CD14-positive monocyte (primary cell): ENCODE results near the gene WDR86. TPM values are rescaled to one million over a fixed set of nuclear protein-coding genes. Genes with fewer than 3 reads are reported as not detected.

ENCODE experiments used
- DNase-seq, 3 donors: peaks; one replicate each; pipeline ENCODE4 v3.0.0-alpha.2; 2011 to 2022
- H2AFZ ChIP-seq: 2 replicates; pipeline ENCODE4 v1.6.0; 2012; ENCODE audit warnings: mild to moderate bottlenecking, low read depth, low read length, inconsistent platforms; ENCODE audit not compliant: insufficient read depth, poor library complexity, severe bottlenecking
- H3K27ac ChIP-seq, 2 donors: 1 replicate in 1 of 2; 2 replicates in 1 of 2; pipeline ENCODE4 v1.5.1; 2012 to 2013; ENCODE audit warnings: low read length in 2 of 2, control low read depth in 1 of 2, inconsistent platforms in 1 of 2, low read depth in 1 of 2, mild to moderate bottlenecking in 1 of 2
- H3K27me3 ChIP-seq, 2 donors: one replicate each; pipeline versions ENCODE4 v1.6.0 to v1.6.1; 2011 to 2013; ENCODE audit warnings: low read length in 2 of 2; ENCODE audit not compliant: control insufficient read depth in 2 of 2, insufficient read depth in 2 of 2
- H3K36me3 ChIP-seq, 2 donors: replicated peaks in 1 of 2; 1 replicate in 1 of 2; 2 replicates in 1 of 2; pipeline versions ENCODE4 v1.5.1 to v1.6.1; 2012 to 2013; ENCODE audit warnings: low read length in 2 of 2, control low read depth in 1 of 2, inconsistent platforms in 1 of 2, mild to moderate bottlenecking in 1 of 2; ENCODE audit not compliant: insufficient read depth in 2 of 2, control insufficient read depth in 1 of 2
- H3K4me1 ChIP-seq, 2 donors: 1 replicate in 1 of 2; 2 replicates in 1 of 2; pipeline versions ENCODE4 v1.5.1 to v1.6.1; 2012 to 2013; ENCODE audit warnings: low read length in 2 of 2, control low read depth in 1 of 2, inconsistent platforms in 1 of 2, mild to moderate bottlenecking in 1 of 2, moderate library complexity in 1 of 2; ENCODE audit not compliant: insufficient read depth in 2 of 2, control insufficient read depth in 1 of 2
- H3K4me2 ChIP-seq: replicated peaks from 2 replicates; pipeline ENCODE3; 2012; ENCODE audit warnings: low read length, moderate library complexity, mild to moderate bottlenecking; ENCODE audit not compliant: poor library complexity, severe bottlenecking; ENCODE audit errors: extremely low read depth
- H3K4me3 ChIP-seq, 3 experiments: fragments of 200-600 bp in 1 of 3; sonication (generic) in 1 of 3; replicated peaks in 1 of 3; 1 replicate in 2 of 3; 2 replicates in 1 of 3; pipeline ENCODE4 v1.5.1; 2011 to 2013; ENCODE audit warnings: low read length in 3 of 3, mild to moderate bottlenecking in 3 of 3, control low read depth in 2 of 3, low read depth in 2 of 3, inconsistent platforms in 1 of 3, moderate library complexity in 1 of 3
- H3K79me2 ChIP-seq: 2 replicates; pipeline ENCODE4 v1.6.0; 2012; ENCODE audit warnings: mild to moderate bottlenecking, control low read depth, inconsistent platforms, low read length, moderate library complexity; ENCODE audit not compliant: insufficient read depth
- H3K9ac ChIP-seq: 2 replicates; pipeline ENCODE4 v1.6.0; 2017; ENCODE audit warnings: low read length, mild to moderate bottlenecking; ENCODE audit not compliant: insufficient read depth, poor library complexity, severe bottlenecking
- H3K9me3 ChIP-seq, 2 donors: replicated peaks in 1 of 2; 1 replicate in 1 of 2; 2 replicates in 1 of 2; pipeline versions ENCODE4 v1.5.1 to v1.6.1; 2012 to 2013; ENCODE audit warnings: low read length in 2 of 2, control low read depth in 1 of 2; ENCODE audit not compliant: control insufficient read depth in 1 of 2, insufficient read depth in 1 of 2
- H4K20me1 ChIP-seq: 2 replicates; pipeline ENCODE4 v1.6.0; 2012; ENCODE audit warnings: mild to moderate bottlenecking, low read length, control low read depth, moderate library complexity; ENCODE audit not compliant: insufficient read depth
- H3K27ac Mint-ChIP-seq, 7 donors: one replicate each; pipeline ENCODE4 v1.8.0; 2020; ENCODE audit warnings: mild to moderate bottlenecking in 7 of 7, mixed read lengths in 7 of 7, moderate library complexity in 6 of 7, inconsistent platforms in 2 of 7
- H3K27me3 Mint-ChIP-seq, 3 donors: one replicate each; pipeline ENCODE4 v1.8.0; 2021 to 2022; ENCODE audit warnings: low read depth in 3 of 3, mild to moderate bottlenecking in 3 of 3, mixed read lengths in 3 of 3, moderate library complexity in 3 of 3, inconsistent platforms in 1 of 3
- H3K36me3 Mint-ChIP-seq, 2 donors: one replicate each; pipeline ENCODE4 v1.8.0; 2020; ENCODE audit warnings: mixed read lengths in 2 of 2, inconsistent platforms in 1 of 2, mild to moderate bottlenecking in 1 of 2
- H3K4me1 Mint-ChIP-seq: one replicate; pipeline ENCODE4 v1.8.0; 2020; ENCODE audit warnings: mild to moderate bottlenecking, mixed read lengths
- H3K4me3 Mint-ChIP-seq, 2 donors: one replicate each; pipeline ENCODE4 v1.8.0; 2020; ENCODE audit warnings: mild to moderate bottlenecking in 2 of 2, mixed read lengths in 2 of 2, moderate library complexity in 1 of 2
- H3K9me3 Mint-ChIP-seq, 7 donors: one replicate each; pipeline ENCODE4 v1.8.0; 2020 to 2022; ENCODE audit warnings: mixed read lengths in 7 of 7, mild to moderate bottlenecking in 6 of 7, moderate library complexity in 6 of 7, inconsistent platforms in 2 of 7
- WGBS: methylation state at CpG from one replicate; pipeline ENCODE4 v1.1.5; 2013; ENCODE audit warnings: missing lambda C conversion rate; ENCODE audit not compliant: insufficient coverage; 5-methylcytosine and 5-hydroxymethylcytosine counted together
- intact Hi-C, 2 donors: fragments of 100-400 bp; cut with micrococcal nuclease; formaldehyde crosslinking; loops; one replicate each; pipeline versions ENCODE4 v1.15.0 to v1.15.1; 2023
- polyA plus RNA-seq, 3 donors: library from polyadenylated mRNA; depleted of rRNA in 1 of 3; unstranded in 2 of 3; stranded (reverse) in 1 of 3; fragments of 300-500 nt in 2 of 3; fragments of >200 nt in 1 of 3; fragmentation: Illumina TruSeq in 2 of 3; gene quantifications; 1 replicate in 2 of 3; 2 replicates in 1 of 3; pipeline ENCODE4 v1.2.3, GENCODE V29; 2012 to 2021
- TF ChIP-seq, protein P1 (sequence below): fragments of 200-600 bp; IDR thresholded peaks from one replicate; pipeline ENCODE4 v1.8.0; 2022; ENCODE audit warnings: antibody characterized with exemption, mild to moderate bottlenecking

WDR86 gene
- polyA plus RNA-seq, 3 donors = 0.11 to 0.30 (median 0.24) TPM

DNA sequence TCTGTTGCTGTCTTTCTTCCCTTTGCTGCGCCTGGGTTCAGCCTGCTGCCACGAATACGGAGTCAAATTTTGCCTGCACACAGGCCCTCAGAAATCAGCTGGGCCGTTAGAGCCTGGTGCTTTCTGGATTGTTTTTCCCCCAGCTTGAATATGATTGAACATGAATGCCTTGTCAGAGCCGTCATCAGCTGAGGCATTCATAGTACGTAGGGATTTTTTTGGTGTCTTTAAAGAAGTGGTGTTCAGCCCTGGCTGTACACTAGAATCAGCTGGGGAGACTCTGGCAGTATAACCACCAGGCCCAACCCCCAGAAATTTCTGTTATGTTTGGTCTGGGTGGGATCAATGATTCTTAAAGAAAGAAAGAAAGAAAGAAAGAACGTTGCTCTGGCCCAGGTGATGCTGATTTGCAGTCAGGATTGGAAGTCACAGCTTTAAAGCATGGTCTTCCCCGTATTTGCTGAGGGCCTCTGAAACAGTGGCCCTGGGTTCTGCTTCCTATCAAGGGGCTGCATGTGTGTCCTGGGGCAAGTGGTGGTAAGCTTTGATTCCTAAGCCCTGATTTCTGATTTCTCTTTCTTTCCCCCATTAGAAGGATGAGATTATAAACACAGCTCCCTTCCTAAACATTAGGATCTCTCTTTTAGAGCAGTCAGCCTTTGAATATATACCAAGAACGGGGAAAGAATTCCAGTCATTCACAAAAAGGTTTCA, 43.5 kb downstream of the WDR86 start:
- Mint-ChIP-seq H3K27ac (no peak overlapping the region), H3K36me3 (peaks cover 60 to 67% of the 10 kb centered on the region in 2 donors), H3K4me3 (no peak overlapping the region), H3K4me1 (no peaks in the 10 kb centered on the region), H3K9me3 (peaks cover 0 to 2% (median 0%) of the 10 kb centered on the region in 7 donors), H3K27me3 (peaks cover 0 to 3% (median 2%) of the 10 kb centered on the region in 3 donors)
- intact Hi-C loops = loop anchor here in 1 of 2 donors (5.0 kb wide), 1 partner anchor 396 kb away; no protein-coding TSS in a partner anchor
- no peak for DNase-seq
- H3K27me3 ChIP-seq = no peaks in the 10 kb centered on the region
- H4K20me1 ChIP-seq = no peaks in the 10 kb centered on the region
- 97% methylated on average over 5 of the region's 9 CpGs for WGBS
- peaks cover 43 to 56% of the 10 kb centered on the region in 2 donors for H3K36me3 ChIP-seq
- H3K4me2 ChIP-seq = no peak overlapping the region
- H3K9me3 ChIP-seq = no peaks in the 10 kb centered on the region
- H3K4me3 ChIP-seq = no peak overlapping the region
- no peak overlapping the region for H2AFZ ChIP-seq
- no peaks in the 10 kb centered on the region for H3K79me2 ChIP-seq
- TF ChIP-seq, protein P1, sequence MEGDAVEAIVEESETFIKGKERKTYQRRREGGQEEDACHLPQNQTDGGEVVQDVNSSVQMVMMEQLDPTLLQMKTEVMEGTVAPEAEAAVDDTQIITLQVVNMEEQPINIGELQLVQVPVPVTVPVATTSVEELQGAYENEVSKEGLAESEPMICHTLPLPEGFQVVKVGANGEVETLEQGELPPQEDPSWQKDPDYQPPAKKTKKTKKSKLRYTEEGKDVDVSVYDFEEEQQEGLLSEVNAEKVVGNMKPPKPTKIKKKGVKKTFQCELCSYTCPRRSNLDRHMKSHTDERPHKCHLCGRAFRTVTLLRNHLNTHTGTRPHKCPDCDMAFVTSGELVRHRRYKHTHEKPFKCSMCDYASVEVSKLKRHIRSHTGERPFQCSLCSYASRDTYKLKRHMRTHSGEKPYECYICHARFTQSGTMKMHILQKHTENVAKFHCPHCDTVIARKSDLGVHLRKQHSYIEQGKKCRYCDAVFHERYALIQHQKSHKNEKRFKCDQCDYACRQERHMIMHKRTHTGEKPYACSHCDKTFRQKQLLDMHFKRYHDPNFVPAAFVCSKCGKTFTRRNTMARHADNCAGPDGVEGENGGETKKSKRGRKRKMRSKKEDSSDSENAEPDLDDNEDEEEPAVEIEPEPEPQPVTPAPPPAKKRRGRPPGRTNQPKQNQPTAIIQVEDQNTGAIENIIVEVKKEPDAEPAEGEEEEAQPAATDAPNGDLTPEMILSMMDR = no peak
- no peak overlapping the region for H3K27ac ChIP-seq
- no peaks in the 10 kb centered on the region for H3K4me1 ChIP-seq
- H3K9ac ChIP-seq = no peak overlapping the region

DNA sequence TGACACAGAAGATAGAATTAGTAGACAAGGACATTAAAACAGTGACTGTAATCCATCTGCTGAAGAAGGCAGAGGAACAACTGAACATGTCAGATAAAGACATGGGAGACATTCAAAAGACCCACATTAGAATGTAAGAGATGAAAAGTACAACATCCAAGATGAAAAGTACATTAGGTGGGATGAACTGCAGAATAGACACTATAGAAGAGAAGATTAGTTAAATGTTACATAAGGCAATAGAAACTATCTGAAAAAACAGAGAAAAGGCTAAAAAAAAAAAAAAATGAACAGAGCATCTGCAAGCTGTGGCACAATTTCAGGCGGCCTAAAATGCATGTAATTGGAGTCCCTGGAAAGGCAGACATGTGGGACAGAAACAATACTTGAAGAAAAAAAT, 46.7 kb downstream of the WDR86 start:
- TF ChIP-seq, protein P1 = no peak
- peaks cover 54 to 70% of the 10 kb centered on the region in 2 donors for H3K36me3 Mint-ChIP-seq
- H3K9ac ChIP-seq = no peak overlapping the region
- H3K4me3 Mint-ChIP-seq = no peak overlapping the region
- H3K9me3 ChIP-seq = no peaks in the 10 kb centered on the region
- H4K20me1 ChIP-seq = no peaks in the 10 kb centered on the region
- H3K9me3 Mint-ChIP-seq = peaks cover 0 to 2% (median 0%) of the 10 kb centered on the region in 7 donors
- H3K27me3 ChIP-seq = no peaks in the 10 kb centered on the region
- no peak overlapping the region for H3K4me3 ChIP-seq
- 100% methylated on average over 1 of the region's 1 CpG for WGBS
- H2AFZ ChIP-seq = no peak overlapping the region
- H3K4me2 ChIP-seq = no peak overlapping the region
- no peaks in the 10 kb centered on the region for H3K79me2 ChIP-seq
- DNase-seq = no peak
- no peaks in the 10 kb centered on the region for H3K4me1 ChIP-seq
- H3K4me1 Mint-ChIP-seq = no peaks in the 10 kb centered on the region
- intact Hi-C loops = no loop called here
- no peak overlapping the region for H3K27ac ChIP-seq
- peaks cover 0 to 3% (median 2%) of the 10 kb centered on the region in 3 donors for H3K27me3 Mint-ChIP-seq
- no peak overlapping the region for H3K27ac Mint-ChIP-seq
- peaks cover 45 to 52% of the 10 kb centered on the region in 2 donors for H3K36me3 ChIP-seq
